Brain microvascular endothelial cell (primary cell): Measurements from ENCODE around the gene AGPAT2.

ENCODE experiments used
- DNase-seq: peaks from one replicate; pipeline ENCODE4 v3.0.0-alpha.2; 2020
- H3K27ac ChIP-seq: fragments of 250-450 bp; sonication (Bioruptor Pico); 2 replicates; pipeline ENCODE4 v1.5.1; 2020; ENCODE audit warnings: mild to moderate bottlenecking, moderate library complexity
- H3K27me3 ChIP-seq: fragments of 250-450 bp; sonication (Bioruptor Pico); replicated peaks from 2 replicates; pipeline ENCODE4 v1.5.1; 2020; ENCODE audit warnings: mild to moderate bottlenecking
- H3K36me3 ChIP-seq: fragments of 250-450 bp; sonication (Bioruptor Pico); replicated peaks from 2 replicates; pipeline ENCODE4 v1.5.1; 2020; ENCODE audit warnings: mild to moderate bottlenecking
- H3K4me3 ChIP-seq: 2 replicates; pipeline ENCODE4 v1.5.1; 2011; ENCODE audit warnings: low read depth, mild to moderate bottlenecking, control low read depth, low read length, moderate library complexity
- CTCF ChIP-seq: IDR thresholded peaks from 2 replicates; pipeline ENCODE4 v1.5.1; 2011; ENCODE audit warnings: low read depth, mild to moderate bottlenecking, moderate library complexity, low read length, control low read depth, inconsistent platforms; ENCODE audit errors: missing control alignments
- in situ Hi-C: cut with HindIII; loops from 2 replicates; pipeline ENCODE4 v1.10.0; 2017; ENCODE audit warnings: low sequenced_read_pairs, low pct_ligation_motif_present

AGPAT2 gene

GRCh38 chr9:136700959-136701667 lies 13.9 kb upstream of the AGPAT2 start:
- no peak for TF ChIP-seq CTCF
- H3K27ac ChIP-seq: no peak overlapping the region
- H3K27me3 ChIP-seq: peaks cover 12% of the 10 kb centered on the region
- no peak overlapping the region for H3K4me3 ChIP-seq
- H3K36me3 ChIP-seq: no peaks in the 10 kb centered on the region
- in situ Hi-C loops: no loop called here
- DNase-seq: no peak

- no peak for DNase-seq
- peaks cover 12% of the 10 kb centered on the region for H3K27me3 ChIP-seq
- no peaks in the 10 kb centered on the region for H3K36me3 ChIP-seq
- in situ Hi-C loops: no loop called here
- no peak overlapping the region for H3K4me3 ChIP-seq
- no peak overlapping the region for H3K27ac ChIP-seq
- no peak for TF ChIP-seq CTCF
Observed at GRCh38 chr9:136700304-136700703, 13.0 kb upstream of the AGPAT2 start.

- DNase-seq: no peak
- TF ChIP-seq CTCF: no peak
- in situ Hi-C loops: no loop called here
- H3K36me3 ChIP-seq: no peaks in the 10 kb centered on the region
- no peak overlapping the region for H3K4me3 ChIP-seq
- H3K27ac ChIP-seq: no peak overlapping the region
- H3K27me3 ChIP-seq: peaks cover 12% of the 10 kb centered on the region
Observed at GRCh38 chr9:136698635-136699246, 11.5 kb upstream of the AGPAT2 start.

- Histone ChIP-seq H3K27me3 (peaks cover 12% of the 10 kb centered on the region), H3K27ac (no peak overlapping the region), H3K4me3 (no peak overlapping the region), H3K36me3 (no peaks in the 10 kb centered on the region)
- in situ Hi-C loops: no loop called here
- DNase-seq: no peak
- TF ChIP-seq CTCF: no peak
Observed at GRCh38 chr9:136697821-136698526, 10.7 kb upstream of the AGPAT2 start.

- Histone ChIP-seq H3K27ac (no peak overlapping the region), H3K4me3 (no peak overlapping the region), H3K36me3 (no peaks in the 10 kb centered on the region), H3K27me3 (peaks cover 12% of the 10 kb centered on the region)
- in situ Hi-C loops: no loop called here
- no peak for DNase-seq
- no peak for TF ChIP-seq CTCF
Observed at GRCh38 chr9:136697146-136697820, 10.0 kb upstream of the AGPAT2 start.
